Stimulated activated effector memory CD8-positive, alpha-beta T cell treated with anti-CD3 and anti-CD28 coated beads, Interleukin-12 subunit alpha, Interleukin-12 subunit beta, amount 100 ng/mL, for 72 hours (primary cell): ENCODE data around the gene POU6F2.

Source experiments
- ATAC-seq: fragments of 150-1000 bp; cut with Tn5 transposase; 2 replicates; pipeline ENCODE4 v1.10.0; 2021
- DNase-seq, 2 donors: peaks; one replicate each; pipeline ENCODE4 v3.0.0; 2021 to 2022; ENCODE audit warnings: low spot score in 2 of 2
- H3K27ac Mint-ChIP-seq: one replicate; pipeline ENCODE4 v1.8.0; 2022; ENCODE audit warnings: mild to moderate bottlenecking, mixed read lengths
- H3K36me3 Mint-ChIP-seq: one replicate; pipeline ENCODE4 v1.8.0; 2022; ENCODE audit warnings: mild to moderate bottlenecking, mixed read lengths
- H3K4me1 Mint-ChIP-seq: one replicate; pipeline ENCODE4 v1.8.0; 2022; ENCODE audit warnings: mixed read lengths
- H3K4me3 Mint-ChIP-seq: one replicate; pipeline ENCODE4 v1.8.0; 2022; ENCODE audit warnings: mild to moderate bottlenecking, mixed read lengths
- H3K9me3 Mint-ChIP-seq: one replicate; pipeline ENCODE4 v1.8.0; 2022; ENCODE audit warnings: mixed read lengths

The POU6F2 gene

DNA sequence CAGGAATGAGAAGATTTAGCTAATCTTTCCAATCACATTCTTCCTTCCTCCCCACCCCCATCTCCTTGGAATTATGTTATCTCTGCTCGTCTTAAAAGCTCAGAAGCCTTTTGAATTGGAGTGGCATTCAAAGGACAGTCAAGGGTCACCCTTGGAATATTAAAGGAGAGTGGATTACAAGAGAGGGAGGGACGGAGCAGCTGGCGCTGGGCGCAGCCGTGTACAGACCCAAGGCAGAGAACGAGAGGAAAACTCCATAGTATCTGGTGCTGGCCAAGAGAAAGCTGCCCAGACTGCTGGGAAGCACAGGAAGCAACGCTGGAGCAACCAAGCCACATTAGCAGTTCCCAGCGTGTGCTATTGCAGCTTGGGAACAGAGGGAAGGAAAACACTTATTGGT, 95.7 kb downstream of the POU6F2 start:
- Mint-ChIP-seq H3K27ac (no peak overlapping the region), H3K4me3 (no peak overlapping the region), H3K9me3 (no peaks in the 10 kb centered on the region), H3K36me3 (no peaks in the 10 kb centered on the region), H3K4me1 (no peaks in the 10 kb centered on the region)
- ATAC-seq, result no peak
- no peak for DNase-seq

GRCh38 chr7:39075210-39075609, 97.5 kb downstream of the POU6F2 start:
- no peak overlapping the region for H3K27ac Mint-ChIP-seq
- no peaks in the 10 kb centered on the region for H3K36me3 Mint-ChIP-seq
- H3K9me3 Mint-ChIP-seq, result no peaks in the 10 kb centered on the region
- no peaks in the 10 kb centered on the region for H3K4me1 Mint-ChIP-seq
- no peak overlapping the region for H3K4me3 Mint-ChIP-seq
- DNase-seq (no peak), ATAC-seq (no peak)

DNA sequence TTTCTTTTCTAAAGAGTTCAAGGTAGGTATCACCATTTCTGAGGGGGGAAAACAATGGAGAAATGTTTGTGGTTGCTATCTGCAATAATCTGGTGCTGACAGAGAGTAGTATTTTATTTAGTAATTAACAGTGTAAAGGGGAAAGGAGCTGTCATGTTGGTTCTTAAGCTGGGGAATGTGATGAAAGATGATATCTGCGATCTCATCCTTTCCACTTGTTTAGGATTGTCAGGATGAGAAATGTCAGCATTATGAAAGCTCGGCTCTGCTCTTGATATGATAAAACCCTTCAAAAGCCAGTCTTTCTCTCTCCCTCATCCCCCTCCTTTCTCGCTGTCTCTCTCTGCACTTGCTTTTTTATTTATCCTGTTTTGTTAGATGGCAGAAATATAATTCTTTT, 106.1 kb downstream of the POU6F2 start:
- no peak for ATAC-seq
- Mint-ChIP-seq H3K9me3 (no peaks in the 10 kb centered on the region), H3K4me3 (no peak overlapping the region), H3K36me3 (no peaks in the 10 kb centered on the region), H3K27ac (no peak overlapping the region), H3K4me1 (no peaks in the 10 kb centered on the region)
- no peak for DNase-seq

- no peak overlapping the region for H3K4me3 Mint-ChIP-seq
Measured at GRCh38 chr7:39084349-39084748, 106.6 kb downstream of the POU6F2 start.

GRCh38 chr7:39085189-39085588, 107.5 kb downstream of the POU6F2 start:
- Mint-ChIP-seq H3K27ac (no peak overlapping the region), H3K4me3 (no peak overlapping the region), H3K4me1 (no peaks in the 10 kb centered on the region), H3K36me3 (no peaks in the 10 kb centered on the region), H3K9me3 (no peaks in the 10 kb centered on the region)
- no peak for ATAC-seq
- no peak for DNase-seq

More at GRCh38 chr7:39084349-39084748, 106.6 kb downstream of the POU6F2 start:
- H3K4me1 Mint-ChIP-seq, result no peaks in the 10 kb centered on the region
- H3K36me3 Mint-ChIP-seq, result no peaks in the 10 kb centered on the region
- H3K9me3 Mint-ChIP-seq, result no peaks in the 10 kb centered on the region
- H3K27ac Mint-ChIP-seq, result no peak overlapping the region
- ATAC-seq (no peak), DNase-seq (no peak)

- no peaks in the 10 kb centered on the region for H3K36me3 Mint-ChIP-seq
- no peaks in the 10 kb centered on the region for H3K4me1 Mint-ChIP-seq
- no peak for ATAC-seq
- H3K9me3 Mint-ChIP-seq, result no peaks in the 10 kb centered on the region
- no peak for DNase-seq
- H3K4me3 Mint-ChIP-seq, result no peak overlapping the region
- no peak overlapping the region for H3K27ac Mint-ChIP-seq
Measured at GRCh38 chr7:39085590-39086049, 107.9 kb downstream of the POU6F2 start.

GRCh38 chr7:39086638-39087360, 109.1 kb downstream of the POU6F2 start:
- no peak for ATAC-seq

DNA sequence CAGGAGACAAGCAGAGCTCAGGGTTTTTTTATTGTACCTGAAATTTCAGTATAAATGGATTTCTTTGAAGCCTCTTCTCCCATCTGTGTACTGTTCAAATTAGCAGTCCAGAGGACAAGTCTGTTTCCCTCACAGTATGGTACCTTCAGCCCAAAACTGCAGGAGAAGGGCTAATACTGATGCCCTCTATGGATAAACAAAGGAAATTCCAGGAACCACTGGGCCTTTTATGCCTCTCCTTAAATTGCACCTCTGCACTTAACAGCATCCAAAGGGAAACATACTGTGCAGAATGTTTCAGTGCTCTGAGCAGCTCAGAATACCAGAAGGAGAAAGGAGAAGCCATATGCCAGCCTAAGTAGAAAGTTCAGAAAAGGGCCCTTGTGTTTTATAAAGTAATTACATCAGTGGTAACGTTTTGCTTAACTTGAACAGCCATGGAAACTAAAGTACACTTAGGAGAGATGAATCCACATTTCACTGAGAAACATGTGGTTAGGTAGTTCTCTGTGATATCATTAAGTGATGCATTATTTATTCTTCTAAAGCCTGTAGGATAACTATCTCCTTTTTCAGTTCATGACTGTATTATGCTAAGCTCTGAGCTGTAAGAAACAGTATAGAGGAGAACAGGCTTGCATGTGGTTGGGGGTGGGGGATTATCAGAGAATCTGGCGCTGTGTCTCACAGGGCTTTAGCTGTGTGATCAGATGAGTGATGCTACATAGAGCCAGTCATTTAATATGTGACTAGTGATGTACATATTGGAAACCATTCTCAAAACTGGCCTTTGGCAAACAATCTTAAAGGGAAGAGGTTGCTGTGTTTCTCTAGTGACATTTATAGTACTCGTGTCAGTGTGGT, 111.3 kb downstream of the POU6F2 start:
- no peak overlapping the region for H3K27ac Mint-ChIP-seq
- H3K36me3 Mint-ChIP-seq, result no peaks in the 10 kb centered on the region

More at GRCh38 chr7:39086638-39087360, 109.1 kb downstream of the POU6F2 start:
- DNase-seq, result no peak
- Mint-ChIP-seq H3K36me3 (no peaks in the 10 kb centered on the region), H3K4me3 (no peak overlapping the region), H3K9me3 (no peaks in the 10 kb centered on the region), H3K27ac (no peak overlapping the region), H3K4me1 (no peaks in the 10 kb centered on the region)

GRCh38 chr7:39091145-39091544, 113.4 kb downstream of the POU6F2 start:
- DNase-seq (no peak), ATAC-seq (no peak)
- Mint-ChIP-seq H3K4me3 (no peak overlapping the region), H3K36me3 (no peaks in the 10 kb centered on the region), H3K27ac (no peak overlapping the region), H3K9me3 (no peaks in the 10 kb centered on the region), H3K4me1 (no peaks in the 10 kb centered on the region)

More for the DNA sequence above, 111.3 kb downstream of the POU6F2 start:
- Mint-ChIP-seq H3K9me3 (no peaks in the 10 kb centered on the region), H3K4me3 (no peak overlapping the region), H3K4me1 (no peaks in the 10 kb centered on the region)
- DNase-seq, result no peak
- ATAC-seq, result no peak

- DNase-seq, result no peak
- H3K27ac Mint-ChIP-seq, result no peak overlapping the region
- no peak overlapping the region for H3K4me3 Mint-ChIP-seq
- ATAC-seq, result no peak
- H3K4me1 Mint-ChIP-seq, result no peaks in the 10 kb centered on the region
- no peaks in the 10 kb centered on the region for H3K36me3 Mint-ChIP-seq
- H3K9me3 Mint-ChIP-seq, result no peaks in the 10 kb centered on the region
Measured at GRCh38 chr7:39091774-39092173, 114.1 kb downstream of the POU6F2 start.

DNA sequence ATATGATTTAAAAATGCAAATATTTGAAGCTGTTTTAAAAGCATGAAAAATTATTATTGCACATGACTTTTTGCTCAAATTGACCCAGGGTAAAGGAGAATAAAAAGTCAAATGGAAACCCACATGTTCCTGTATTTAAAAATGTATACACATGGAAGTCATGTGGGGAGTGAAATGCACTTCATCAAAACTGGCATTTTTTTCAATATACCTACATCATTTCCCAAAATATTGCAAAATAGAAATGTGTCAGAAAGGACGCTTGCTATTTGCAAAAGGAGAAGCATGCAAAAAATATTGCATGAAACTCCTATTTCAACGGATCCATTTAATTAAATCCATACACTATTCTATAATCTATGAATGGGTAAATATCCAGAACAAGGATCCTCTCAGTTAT, 117.0 kb downstream of the POU6F2 start:
- ATAC-seq, result no peak
- Mint-ChIP-seq H3K4me1 (no peaks in the 10 kb centered on the region), H3K27ac (no peak overlapping the region), H3K36me3 (no peaks in the 10 kb centered on the region), H3K4me3 (no peak overlapping the region), H3K9me3 (no peaks in the 10 kb centered on the region)
- no peak for DNase-seq

DNA sequence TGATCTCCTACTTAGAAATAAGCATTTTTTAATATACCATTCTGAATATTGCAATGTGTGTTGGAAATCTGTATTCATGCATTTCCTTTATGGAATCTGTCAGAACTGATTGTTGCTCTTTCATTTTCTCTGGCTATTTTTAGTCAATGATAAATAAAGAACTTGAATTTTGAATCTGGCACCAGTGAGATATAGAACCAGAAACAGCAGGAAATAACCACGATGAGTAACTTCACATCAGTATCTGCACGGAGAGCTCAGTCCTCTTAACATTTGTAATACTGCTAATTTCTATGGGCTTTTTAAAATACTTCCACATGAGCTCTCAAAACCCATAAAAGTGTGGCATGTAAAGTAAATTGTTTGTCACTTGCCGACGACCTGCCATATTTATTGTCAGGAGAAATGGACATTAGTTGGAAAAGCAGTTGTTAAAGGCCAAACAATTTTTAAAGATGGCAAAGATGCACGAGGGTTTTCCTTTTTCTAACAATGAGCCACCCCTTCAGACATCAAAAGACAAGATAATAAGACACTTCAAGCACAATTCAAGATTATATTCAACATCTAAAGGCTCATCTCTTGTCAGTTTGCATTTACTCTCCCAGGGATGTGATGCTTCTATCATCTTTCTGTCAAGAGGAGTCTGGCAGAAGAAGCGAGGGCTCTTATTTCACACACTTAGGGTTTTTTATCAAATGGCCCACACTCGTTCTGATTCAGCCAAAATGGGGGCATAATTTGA, 118.3 kb downstream of the POU6F2 start:
- Mint-ChIP-seq H3K4me1 (no peaks in the 10 kb centered on the region), H3K4me3 (no peak overlapping the region), H3K27ac (no peak overlapping the region), H3K36me3 (no peaks in the 10 kb centered on the region), H3K9me3 (no peaks in the 10 kb centered on the region)
- ATAC-seq (no peak), DNase-seq (no peak)

DNA sequence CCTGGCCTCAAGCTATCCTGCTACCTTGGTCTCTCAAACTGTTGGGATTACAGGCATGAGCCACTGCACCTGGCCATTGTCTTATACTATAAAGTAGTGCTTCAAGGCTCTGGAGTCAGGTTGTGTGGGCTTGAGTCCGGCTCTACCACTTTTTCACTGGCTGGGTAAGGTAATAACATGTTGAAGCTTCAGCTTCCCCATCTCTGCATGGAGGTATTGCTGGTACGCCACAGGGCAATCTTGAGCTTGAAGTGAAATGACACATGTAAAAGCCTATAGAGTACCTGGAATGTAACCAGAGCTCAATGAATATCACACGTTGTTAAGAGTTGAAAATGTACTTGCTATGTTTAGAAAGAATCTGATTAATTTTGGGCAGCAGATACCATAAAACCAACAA, 120.8 kb downstream of the POU6F2 start:
- Mint-ChIP-seq H3K27ac (no peak overlapping the region), H3K36me3 (no peaks in the 10 kb centered on the region), H3K4me1 (no peaks in the 10 kb centered on the region), H3K9me3 (no peaks in the 10 kb centered on the region), H3K4me3 (no peak overlapping the region)
- DNase-seq (no peak), ATAC-seq (no peak)

DNA sequence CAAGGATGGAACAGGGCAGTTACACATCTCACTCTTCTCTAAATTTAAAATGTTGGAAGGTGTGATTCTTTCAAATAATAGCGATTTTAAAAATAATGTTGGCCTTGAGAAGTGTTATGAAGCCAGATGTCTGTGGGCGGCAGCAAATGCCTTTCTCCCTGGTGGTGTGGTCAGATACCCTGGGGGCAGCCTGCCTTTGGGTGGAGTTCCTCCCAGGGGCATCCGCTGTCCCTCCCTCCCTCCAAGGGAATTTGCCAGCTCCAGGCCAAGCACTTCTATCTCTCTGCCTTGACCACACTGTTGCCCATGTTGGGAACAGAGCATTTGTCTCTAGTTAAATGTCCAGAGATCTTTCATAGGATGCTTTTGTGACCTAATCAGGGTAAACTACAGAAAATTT, 121.4 kb downstream of the POU6F2 start:
- H3K27ac Mint-ChIP-seq, result no peak overlapping the region
- no peaks in the 10 kb centered on the region for H3K4me1 Mint-ChIP-seq
- no peaks in the 10 kb centered on the region for H3K36me3 Mint-ChIP-seq
- DNase-seq (no peak), ATAC-seq (no peak)
- no peak overlapping the region for H3K4me3 Mint-ChIP-seq
- no peaks in the 10 kb centered on the region for H3K9me3 Mint-ChIP-seq

DNA sequence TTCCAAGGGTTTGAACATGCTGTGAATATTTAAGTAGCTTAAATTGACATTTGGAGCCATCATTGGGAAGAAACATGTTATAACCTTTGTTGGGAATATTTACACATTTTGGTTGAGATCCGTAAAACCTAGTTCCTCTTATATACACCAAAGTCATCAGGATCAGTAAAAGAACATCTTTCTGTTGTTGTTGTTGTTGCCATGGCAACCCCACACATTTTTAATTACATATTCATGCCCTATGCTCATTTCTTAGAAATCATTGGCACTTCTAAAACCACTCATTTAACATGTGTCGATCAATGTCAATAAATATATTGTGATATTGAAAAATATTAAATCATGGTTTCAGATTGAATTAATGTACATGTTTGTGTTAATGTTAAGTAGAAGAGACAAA, 122.6 kb downstream of the POU6F2 start:
- H3K36me3 Mint-ChIP-seq, result no peaks in the 10 kb centered on the region
- H3K4me1 Mint-ChIP-seq, result no peaks in the 10 kb centered on the region
- ATAC-seq, result no peak
- no peak for DNase-seq
- no peaks in the 10 kb centered on the region for H3K9me3 Mint-ChIP-seq
- H3K27ac Mint-ChIP-seq, result no peak overlapping the region
- no peak overlapping the region for H3K4me3 Mint-ChIP-seq
